GM12878 (cell line): ENCODE results near the gene STARD13. TPM values are rescaled to one million over a fixed set of nuclear protein-coding genes. Genes with fewer than 3 reads are reported as not detected.

Experiments
- ATAC-seq: fragments of 200-7000 bp; cut with Tn5 transposase; 3 replicates; pipeline ENCODE4 v1.9.1; 2020; ENCODE audit warnings: mild to moderate bottlenecking, moderate library complexity
- BruUV-seq: library from RNA; stranded (reverse); fragments of 400-500 nt; replicated peaks from 2 replicates; lab custom pipeline; 2021; lab: Mats Ljungman, UMichigan
- CTCF ChIA-PET: fragments of 300-600 bp; sonication (Branson Sonifier 250); formaldehyde crosslinking; extraction: SDS; loops from one replicate; lab custom pipeline; 2021; ENCODE audit warnings: inconsistent platforms; lab: Yijun Ruan, JAX
- POLR2A ChIA-PET: fragments of 350-600 bp; formaldehyde crosslinking; extraction: SDS; loops from one replicate; lab custom pipeline; 2021; ENCODE audit warnings: inconsistent platforms; lab: Charles Lee
- RAD21 ChIA-PET: fragments of 300-600 bp; sonication (Branson Sonifier 250); formaldehyde crosslinking; loops from one replicate; lab custom pipeline; 2023; ENCODE audit warnings: antibody characterized with exemption; ENCODE audit not compliant: unreplicated experiment; lab: Charles Lee
- SMC1A ChIA-PET: fragments of 300-600 bp; sonication (Branson Sonifier 250); formaldehyde crosslinking; loops from one replicate; lab custom pipeline; 2023; ENCODE audit not compliant: unreplicated experiment, uncharacterized antibody; lab: Charles Lee
- DNase-seq: peaks from one replicate; pipeline ENCODE4 v3.0.0-alpha.2; 2011; ENCODE audit warnings: low read depth, low spot score
- FAIRE-seq: peaks from 3 replicates; lab custom pipeline; 2011; peaks lifted over from hg19 to GRCh38; lab: Jason Lieb, UNC
- H2AFZ ChIP-seq: 2 replicates; pipeline ENCODE4 v1.6.0; 2011; ENCODE audit warnings: low read depth, low read length, control low read depth; ENCODE audit not compliant: control insufficient read depth
- H3K27ac ChIP-seq: 2 replicates; pipeline ENCODE4 v1.5.1; 2011; ENCODE audit warnings: control low read depth; ENCODE audit not compliant: control insufficient read depth, insufficient read depth
- H3K27me3 ChIP-seq, 2 experiments: replicated peaks in 1 of 2; 2 replicates each; pipeline versions ENCODE4 v1.6.0 to v1.6.1; 2011; ENCODE audit warnings: low read length in 1 of 2; ENCODE audit not compliant: control insufficient read depth in 2 of 2, insufficient read depth in 2 of 2
- H3K36me3 ChIP-seq, 2 experiments: 2 replicates each; pipeline ENCODE4 v1.5.1; 2011; ENCODE audit warnings: low read length in 1 of 2; ENCODE audit not compliant: control insufficient read depth in 2 of 2, insufficient read depth in 2 of 2
- H3K4me1 ChIP-seq: 2 replicates; pipeline ENCODE4 v1.6.1; 2011; ENCODE audit warnings: mild to moderate bottlenecking, low read length, moderate library complexity, mixed read lengths; ENCODE audit not compliant: control insufficient read depth, insufficient read depth
- H3K4me2 ChIP-seq: 2 replicates; pipeline ENCODE4 v1.6.0; 2011; ENCODE audit warnings: control low read depth; ENCODE audit not compliant: control insufficient read depth, insufficient read depth
- H3K4me3 ChIP-seq: fragments of 200-600 bp; sonication (generic); 2 replicates; pipeline ENCODE4 v1.5.1; 2016
- H3K79me2 ChIP-seq: 2 replicates; pipeline ENCODE4 v1.6.0; 2011; ENCODE audit warnings: low read length; ENCODE audit not compliant: control insufficient read depth, insufficient read depth
- H3K9ac ChIP-seq: 2 replicates; pipeline ENCODE4 v1.8.0; 2011; ENCODE audit warnings: low read length, control low read depth, mixed read lengths; ENCODE audit not compliant: control insufficient read depth, insufficient read depth
- H3K9me3 ChIP-seq: replicated peaks from 3 replicates; pipeline ENCODE4 v1.5.1; 2011; ENCODE audit warnings: mild to moderate bottlenecking, low read length; ENCODE audit not compliant: control insufficient read depth, insufficient read depth
- H4K20me1 ChIP-seq: 2 replicates; pipeline ENCODE4 v1.6.0; 2011; ENCODE audit not compliant: control insufficient read depth, insufficient read depth
- ATF7 ChIP-seq: fragments of 450-650 bp; IDR thresholded peaks from 2 replicates; pipeline ENCODE4 v1.6.1; 2016; ENCODE audit warnings: low read depth, mild to moderate bottlenecking
- FOXK2 ChIP-seq: fragments of 450-650 bp; IDR thresholded peaks from 2 replicates; pipeline ENCODE4 v1.6.1; 2017; ENCODE audit warnings: mild to moderate bottlenecking, moderate library complexity
- IKZF2 ChIP-seq, 2 experiments: fragments of 450-650 bp; IDR thresholded peaks; 2 replicates each; pipeline ENCODE4 v1.6.1; 2017; ENCODE audit warnings: mild to moderate bottlenecking in 2 of 2, moderate library complexity in 2 of 2
- PAX8 ChIP-seq: fragments of 450-650 bp; IDR thresholded peaks from 2 replicates; pipeline ENCODE4 v1.6.1; 2017; ENCODE audit warnings: mild to moderate bottlenecking, moderate library complexity
- RCOR1 ChIP-seq: conservative IDR thresholded peaks from 2 replicates; pipeline ENCODE4 v1.6.1; 2012; ENCODE audit warnings: low read depth, low read length, improper control_type of control experiment
- SPI1 ChIP-seq: IDR thresholded peaks from 2 replicates; pipeline ENCODE4 v1.6.1; 2011; ENCODE audit warnings: low read depth, mild to moderate bottlenecking, low read length, moderate library complexity, borderline replicate concordance; ENCODE audit not compliant: insufficient read depth
- SRF ChIP-seq, 2 experiments: IDR thresholded peaks; 2 replicates each; pipeline ENCODE4 v1.6.1; 2011; ENCODE audit warnings: low read depth in 2 of 2, low read length in 2 of 2, mild to moderate bottlenecking in 1 of 2, moderate library complexity in 1 of 2
- WGBS: methylation state at CpG from one replicate; pipeline ENCODE4 v1.1.6; 2016; ENCODE audit warnings: low lambda C conversion rate; ENCODE audit not compliant: insufficient replicate concordance, insufficient coverage; ENCODE audit errors: missing lambda C conversion rate; 5-methylcytosine and 5-hydroxymethylcytosine counted together
- in situ Hi-C: fragments of 300-500 bp; cut with MboI; formaldehyde crosslinking; loops from 9 replicates; pipeline ENCODE4 v1.14.3; 2018; ENCODE audit warnings: mixed read lengths
- intact Hi-C: fragments of 100-400 bp; cut with micrococcal nuclease; formaldehyde crosslinking; loops from one replicate; pipeline ENCODE4 v1.14.2; 2022; ENCODE audit not compliant: unreplicated experiment
- polyA plus RNA-seq, 11 experiments: library from polyadenylated mRNA; depleted of rRNA in 4 of 11; unstranded in 6 of 11; stranded (reverse) in 5 of 11; fragments of >200 nt; fragmentation: Nextera tagmentation in 4 of 11; fragmentation: Illumina TruSeq in 1 of 11; extraction: Ambion mirVana in 4 of 11; extraction: Trizol in 1 of 11; gene quantifications; 1 replicate in 1 of 11; 2 replicates in 10 of 11; pipeline versions ENCODE4 v1.2.1 to v1.2.3, GENCODE V29; 2011 to 2016; ENCODE audit warnings: inconsistent platforms in 2 of 11, missing spikeins in 2 of 11, low read depth in 1 of 11
- total RNA-seq, 4 experiments: library from RNA; depleted of rRNA in 3 of 4; stranded (reverse); fragments of >200 nt in 3 of 4; fragmentation: Illumina TruSeq in 1 of 4; extraction: Trizol in 1 of 4; gene quantifications; 2 replicates each; pipeline versions ENCODE4 v1.2.1 to v1.2.3, GENCODE V29; 2013 to 2021

The STARD13 gene
- total and polyA plus RNA-seq, 10 of the 15 experiments (the other 5 are each of a cell fraction or from before 2014, with no cell fraction given), result 4.0 to 41.6 (median 10.1) TPM

GRCh38 chr13:33280923-33281322, 4.6 kb downstream of the STARD13 start (continued):
- TF ChIP-seq PAX8, result no peak

- FAIRE-seq (no peak), DNase-seq (no peak), ATAC-seq (no peak)
- SMC1A ChIA-PET, result no interaction called here
- CTCF ChIA-PET, result no interaction called here
- H2AFZ ChIP-seq, result no peak overlapping the region
- H3K4me1 ChIP-seq, result no peaks in the 10 kb centered on the region
- TF ChIP-seq ATF7, result no peak
- no peak for TF ChIP-seq SRF (IDR thresholded peaks at IDR 0.05; ENCODE audit: low read depth in 2 of 2, low read length in 2 of 2)
- TF ChIP-seq RCOR1, result no peak
- TF ChIP-seq IKZF2 (IDR thresholded peaks at IDR 0.05), result no peak
- no peak for TF ChIP-seq SPI1
- no peak for TF ChIP-seq FOXK2
- no peaks in the 10 kb centered on the region for H3K9me3 ChIP-seq
- no peak overlapping the region for H3K27ac ChIP-seq
- no peaks in the 10 kb centered on the region for H4K20me1 ChIP-seq
- no peak overlapping the region for H3K4me2 ChIP-seq
- RAD21 ChIA-PET, result no interaction called here
- H3K27me3 ChIP-seq, result no peaks in the 10 kb centered on the region
- POLR2A ChIA-PET, result no interaction called here
- no peak overlapping the region for H3K4me3 ChIP-seq
- 82% methylated on average over 3 of the region's 3 CpGs for WGBS
- no peak overlapping the region for H3K9ac ChIP-seq
- no peaks in the 10 kb centered on the region for H3K36me3 ChIP-seq
- BruUV-seq, result no TSS peak
- intact Hi-C loops (no loop called here), in situ Hi-C loops (no loop called here)
- H3K79me2 ChIP-seq, result no peaks in the 10 kb centered on the region
Observed at GRCh38 chr13:33280279-33280905, 5.2 kb downstream of the STARD13 start.
